ENCODE measurements around the gene PIP4P1. TPM values are rescaled to one million over a fixed set of nuclear protein-coding genes. Genes with fewer than 3 reads are reported as not detected.

PIP4P1 gene
- total and polyA plus RNA-seq, 2 of the 8 experiments (the other 6 are each of a cell fraction or from before 2014, with no cell fraction given): 29.5 to 60.0 TPM

DNA sequence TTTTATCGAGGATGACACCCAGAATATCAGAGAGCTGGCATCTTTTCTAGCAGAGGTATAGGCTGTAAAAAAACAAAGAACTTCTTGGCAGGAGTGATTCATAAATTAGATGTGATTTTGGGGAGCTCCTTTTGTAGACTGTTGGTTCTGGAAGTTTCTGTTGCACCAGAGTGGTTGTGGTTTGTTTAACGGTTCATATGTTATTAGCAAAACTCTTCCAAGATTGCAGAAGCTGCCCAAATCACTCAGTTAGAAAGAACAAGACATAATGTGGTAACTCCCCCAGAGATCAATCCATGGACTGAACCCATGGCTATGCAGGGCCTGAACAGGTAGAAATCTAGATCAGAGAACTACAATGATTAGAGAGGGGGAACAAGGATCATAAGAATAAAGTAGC lies 37.4 kb upstream of the PIP4P1 start (continued):
- TF ChIP-seq, protein P1, sequence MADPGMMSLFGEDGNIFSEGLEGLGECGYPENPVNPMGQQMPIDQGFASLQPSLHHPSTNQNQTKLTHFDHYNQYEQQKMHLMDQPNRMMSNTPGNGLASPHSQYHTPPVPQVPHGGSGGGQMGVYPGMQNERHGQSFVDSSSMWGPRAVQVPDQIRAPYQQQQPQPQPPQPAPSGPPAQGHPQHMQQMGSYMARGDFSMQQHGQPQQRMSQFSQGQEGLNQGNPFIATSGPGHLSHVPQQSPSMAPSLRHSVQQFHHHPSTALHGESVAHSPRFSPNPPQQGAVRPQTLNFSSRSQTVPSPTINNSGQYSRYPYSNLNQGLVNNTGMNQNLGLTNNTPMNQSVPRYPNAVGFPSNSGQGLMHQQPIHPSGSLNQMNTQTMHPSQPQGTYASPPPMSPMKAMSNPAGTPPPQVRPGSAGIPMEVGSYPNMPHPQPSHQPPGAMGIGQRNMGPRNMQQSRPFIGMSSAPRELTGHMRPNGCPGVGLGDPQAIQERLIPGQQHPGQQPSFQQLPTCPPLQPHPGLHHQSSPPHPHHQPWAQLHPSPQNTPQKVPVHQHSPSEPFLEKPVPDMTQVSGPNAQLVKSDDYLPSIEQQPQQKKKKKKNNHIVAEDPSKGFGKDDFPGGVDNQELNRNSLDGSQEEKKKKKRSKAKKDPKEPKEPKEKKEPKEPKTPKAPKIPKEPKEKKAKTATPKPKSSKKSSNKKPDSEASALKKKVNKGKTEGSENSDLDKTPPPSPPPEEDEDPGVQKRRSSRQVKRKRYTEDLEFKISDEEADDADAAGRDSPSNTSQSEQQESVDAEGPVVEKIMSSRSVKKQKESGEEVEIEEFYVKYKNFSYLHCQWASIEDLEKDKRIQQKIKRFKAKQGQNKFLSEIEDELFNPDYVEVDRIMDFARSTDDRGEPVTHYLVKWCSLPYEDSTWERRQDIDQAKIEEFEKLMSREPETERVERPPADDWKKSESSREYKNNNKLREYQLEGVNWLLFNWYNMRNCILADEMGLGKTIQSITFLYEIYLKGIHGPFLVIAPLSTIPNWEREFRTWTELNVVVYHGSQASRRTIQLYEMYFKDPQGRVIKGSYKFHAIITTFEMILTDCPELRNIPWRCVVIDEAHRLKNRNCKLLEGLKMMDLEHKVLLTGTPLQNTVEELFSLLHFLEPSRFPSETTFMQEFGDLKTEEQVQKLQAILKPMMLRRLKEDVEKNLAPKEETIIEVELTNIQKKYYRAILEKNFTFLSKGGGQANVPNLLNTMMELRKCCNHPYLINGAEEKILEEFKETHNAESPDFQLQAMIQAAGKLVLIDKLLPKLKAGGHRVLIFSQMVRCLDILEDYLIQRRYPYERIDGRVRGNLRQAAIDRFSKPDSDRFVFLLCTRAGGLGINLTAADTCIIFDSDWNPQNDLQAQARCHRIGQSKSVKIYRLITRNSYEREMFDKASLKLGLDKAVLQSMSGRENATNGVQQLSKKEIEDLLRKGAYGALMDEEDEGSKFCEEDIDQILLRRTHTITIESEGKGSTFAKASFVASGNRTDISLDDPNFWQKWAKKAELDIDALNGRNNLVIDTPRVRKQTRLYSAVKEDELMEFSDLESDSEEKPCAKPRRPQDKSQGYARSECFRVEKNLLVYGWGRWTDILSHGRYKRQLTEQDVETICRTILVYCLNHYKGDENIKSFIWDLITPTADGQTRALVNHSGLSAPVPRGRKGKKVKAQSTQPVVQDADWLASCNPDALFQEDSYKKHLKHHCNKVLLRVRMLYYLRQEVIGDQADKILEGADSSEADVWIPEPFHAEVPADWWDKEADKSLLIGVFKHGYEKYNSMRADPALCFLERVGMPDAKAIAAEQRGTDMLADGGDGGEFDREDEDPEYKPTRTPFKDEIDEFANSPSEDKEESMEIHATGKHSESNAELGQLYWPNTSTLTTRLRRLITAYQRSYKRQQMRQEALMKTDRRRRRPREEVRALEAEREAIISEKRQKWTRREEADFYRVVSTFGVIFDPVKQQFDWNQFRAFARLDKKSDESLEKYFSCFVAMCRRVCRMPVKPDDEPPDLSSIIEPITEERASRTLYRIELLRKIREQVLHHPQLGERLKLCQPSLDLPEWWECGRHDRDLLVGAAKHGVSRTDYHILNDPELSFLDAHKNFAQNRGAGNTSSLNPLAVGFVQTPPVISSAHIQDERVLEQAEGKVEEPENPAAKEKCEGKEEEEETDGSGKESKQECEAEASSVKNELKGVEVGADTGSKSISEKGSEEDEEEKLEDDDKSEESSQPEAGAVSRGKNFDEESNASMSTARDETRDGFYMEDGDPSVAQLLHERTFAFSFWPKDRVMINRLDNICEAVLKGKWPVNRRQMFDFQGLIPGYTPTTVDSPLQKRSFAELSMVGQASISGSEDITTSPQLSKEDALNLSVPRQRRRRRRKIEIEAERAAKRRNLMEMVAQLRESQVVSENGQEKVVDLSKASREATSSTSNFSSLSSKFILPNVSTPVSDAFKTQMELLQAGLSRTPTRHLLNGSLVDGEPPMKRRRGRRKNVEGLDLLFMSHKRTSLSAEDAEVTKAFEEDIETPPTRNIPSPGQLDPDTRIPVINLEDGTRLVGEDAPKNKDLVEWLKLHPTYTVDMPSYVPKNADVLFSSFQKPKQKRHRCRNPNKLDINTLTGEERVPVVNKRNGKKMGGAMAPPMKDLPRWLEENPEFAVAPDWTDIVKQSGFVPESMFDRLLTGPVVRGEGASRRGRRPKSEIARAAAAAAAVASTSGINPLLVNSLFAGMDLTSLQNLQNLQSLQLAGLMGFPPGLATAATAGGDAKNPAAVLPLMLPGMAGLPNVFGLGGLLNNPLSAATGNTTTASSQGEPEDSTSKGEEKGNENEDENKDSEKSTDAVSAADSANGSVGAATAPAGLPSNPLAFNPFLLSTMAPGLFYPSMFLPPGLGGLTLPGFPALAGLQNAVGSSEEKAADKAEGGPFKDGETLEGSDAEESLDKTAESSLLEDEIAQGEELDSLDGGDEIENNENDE (IDR thresholded peaks at IDR 0.05; ENCODE audit: insufficient replicate concordance, low read length): no peak
- no peak for TF ChIP-seq POLR2AphosphoS5 (IDR thresholded peaks at IDR 0.05; ENCODE audit: low read depth, low read length)
- no peak for TF ChIP-seq SUZ12 (IDR thresholded peaks at IDR 0.05; ENCODE audit: low read length)
- no peak for TF ChIP-seq SP4 (IDR thresholded peaks at IDR 0.05; ENCODE audit: low read length)
- no peak for TF ChIP-seq RFX5 (IDR thresholded peaks at IDR 0.05; ENCODE audit: borderline replicate concordance, low read depth, low read length)
